SJCRH30 (cell line): Measurements from ENCODE around the gene SHISA4. TPM values are rescaled to one million over a fixed set of nuclear protein-coding genes. Genes with fewer than 3 reads are reported as not detected.
A peak's percentile ranks its signal among the peaks of the same experiment; 100 is the strongest.
"Not testable (repeated sequence)": the region's sequence is repeated elsewhere in the genome, so short reads cannot be mapped to it uniquely, and the experiment has no call there.

Source experiments
- DNase-seq, 2 experiments: peaks; one replicate each; pipeline ENCODE4 v3.0.0-alpha.2; 2015 to 2020
- H3K27ac ChIP-seq: fragments of 250-450 bp; sonication (Bioruptor Pico); 2 replicates; pipeline ENCODE4 v1.5.1; 2020; ENCODE audit warnings: mild to moderate bottlenecking, moderate library complexity
- H3K27me3 ChIP-seq: fragments of 250-450 bp; sonication (Bioruptor Pico); 2 replicates; pipeline ENCODE4 v1.5.1; 2020; ENCODE audit warnings: mild to moderate bottlenecking, moderate library complexity
- H3K36me3 ChIP-seq: fragments of 250-450 bp; sonication (Bioruptor Pico); 2 replicates; pipeline ENCODE4 v1.5.1; 2020; ENCODE audit warnings: mild to moderate bottlenecking, moderate library complexity
- H3K4me1 ChIP-seq: fragments of 250-450 bp; sonication (Bioruptor Pico); 2 replicates; pipeline ENCODE4 v1.5.1; 2020; ENCODE audit warnings: mild to moderate bottlenecking, moderate library complexity
- H3K4me3 ChIP-seq: fragments of 250-450 bp; sonication (Bioruptor Pico); 2 replicates; pipeline ENCODE4 v1.5.1; 2020; ENCODE audit warnings: mild to moderate bottlenecking, moderate library complexity
- H3K9me3 ChIP-seq: fragments of 250-450 bp; sonication (Bioruptor Pico); replicated peaks from 2 replicates; pipeline ENCODE4 v1.5.1; 2020; ENCODE audit warnings: mild to moderate bottlenecking, moderate library complexity
- total RNA-seq: library from RNA; depleted of rRNA; stranded (reverse); fragments of >200 nt; shearing (Covaris generic); gene quantifications from 2 replicates; pipeline ENCODE4 v1.2.3, GENCODE V29; 2014; rRNA removed

SHISA4 gene, protein sequence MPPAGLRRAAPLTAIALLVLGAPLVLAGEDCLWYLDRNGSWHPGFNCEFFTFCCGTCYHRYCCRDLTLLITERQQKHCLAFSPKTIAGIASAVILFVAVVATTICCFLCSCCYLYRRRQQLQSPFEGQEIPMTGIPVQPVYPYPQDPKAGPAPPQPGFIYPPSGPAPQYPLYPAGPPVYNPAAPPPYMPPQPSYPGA
- 3.5 and 3.8 TPM in 2 replicates for total RNA-seq

DNA sequence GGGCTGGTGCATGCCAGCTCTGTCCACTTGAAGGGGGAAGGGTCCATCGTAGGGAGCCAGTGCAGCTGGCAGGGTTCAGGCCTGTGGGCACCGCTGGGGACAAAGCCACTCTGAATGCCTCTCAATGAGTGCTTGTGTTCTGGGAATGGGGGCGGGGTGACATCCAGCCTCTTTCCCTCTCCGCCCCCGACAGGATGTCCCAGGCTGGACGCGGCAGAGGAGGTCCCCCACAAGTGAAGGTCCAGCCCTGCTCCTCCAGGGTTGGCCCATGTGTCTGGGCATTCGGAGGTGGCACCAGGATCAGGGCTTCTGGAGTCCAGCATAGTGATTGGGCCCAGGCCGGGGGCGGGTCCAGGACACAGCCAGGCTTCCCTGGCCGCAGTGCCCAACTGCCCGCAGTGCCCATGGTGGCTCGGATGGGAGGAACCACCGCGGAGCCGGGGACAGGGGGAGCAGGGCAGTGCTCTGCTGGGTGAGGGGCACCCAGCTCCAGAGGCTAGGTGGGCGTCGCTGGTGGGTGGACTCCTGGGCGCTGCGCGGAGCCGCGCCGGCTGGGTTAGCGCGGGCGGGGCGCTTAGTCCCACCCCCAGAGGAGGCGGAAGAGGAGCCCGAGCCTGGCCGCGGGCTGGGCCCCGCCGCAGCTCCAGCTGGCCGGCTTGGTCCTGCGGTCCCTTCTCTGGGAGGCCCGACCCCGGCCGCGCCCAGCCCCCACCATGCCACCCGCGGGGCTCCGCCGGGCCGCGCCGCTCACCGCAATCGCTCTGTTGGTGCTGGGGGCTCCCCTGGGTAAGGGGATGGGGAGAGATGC is at the start of gene SHISA4:
Gene SHISA4 (plus strand): TSS at position 617 of the 808 bp plus-strand sequence. CDS start 97 bp downstream, at position 714.
- Histone ChIP-seq H3K4me3 (peak within 1 kb of the TSS; percentile 64), H3K27ac (no peak within 1 kb of the TSS), H3K9me3 (no peaks in the 10 kb centered on the region), H3K27me3 (no peaks in the 10 kb centered on the region), H3K36me3 (no peaks in the 10 kb centered on the region), H3K4me1 (peaks cover 14% of the 10 kb centered on the region)
- peak; percentile 32 to 54 for DNase-seq

DNA sequence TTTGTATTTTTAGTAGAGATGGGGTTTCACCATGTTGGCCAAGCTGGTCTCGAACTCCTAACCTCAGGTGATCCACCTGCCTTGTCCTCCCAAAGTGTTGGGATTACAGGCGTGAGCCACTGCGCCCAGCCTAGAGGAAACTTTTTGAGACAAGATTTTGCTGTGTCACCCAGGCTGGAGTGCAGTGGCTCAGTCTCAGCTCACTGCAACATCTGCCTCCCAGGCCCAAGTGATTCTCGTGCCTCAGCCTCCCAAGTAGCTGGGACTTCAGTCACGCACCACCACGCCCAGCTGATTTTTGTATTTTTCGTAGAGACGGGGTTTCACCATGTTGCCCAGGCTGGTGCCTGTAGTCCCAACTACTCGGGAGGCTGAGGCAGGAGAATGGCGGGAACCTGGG is 49.6 kb upstream of the SHISA4 start:
- H3K27me3 ChIP-seq, DNase-seq, H3K4me1 ChIP-seq, H3K4me3 ChIP-seq, H3K27ac ChIP-seq, H3K9me3 ChIP-seq: not testable (repeated sequence)
- H3K36me3 ChIP-seq, result peaks cover 59% of the 10 kb centered on the region

DNA sequence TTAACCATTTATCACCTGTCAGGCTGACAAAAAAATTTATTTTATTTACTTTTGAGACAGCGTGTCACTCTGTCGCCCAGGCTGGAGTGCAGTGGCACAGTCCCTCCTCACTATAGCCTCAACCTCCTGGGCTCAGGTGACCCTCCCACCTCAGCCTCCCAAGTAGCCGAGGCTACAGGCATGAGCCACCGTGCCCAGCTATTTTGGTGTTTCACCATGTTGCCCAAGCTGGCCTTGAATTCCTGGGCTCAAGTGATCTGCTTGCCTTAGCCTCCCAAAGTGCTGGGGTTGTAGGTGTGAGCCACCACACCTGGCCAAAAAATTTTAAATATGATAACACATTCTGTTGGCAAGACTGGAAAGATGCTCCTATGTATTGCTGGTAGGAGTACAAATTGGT is 48.6 kb upstream of the SHISA4 start:
- Histone ChIP-seq H3K27ac (no peak overlapping the region), H3K4me3 (no peak overlapping the region), H3K9me3 (no peaks in the 10 kb centered on the region), H3K4me1 (no peaks in the 10 kb centered on the region; the same call in 1 of the 2 replicates), H3K27me3 (no peaks in the 10 kb centered on the region), H3K36me3 (peaks cover 62% of the 10 kb centered on the region)
- no peak for DNase-seq

DNA sequence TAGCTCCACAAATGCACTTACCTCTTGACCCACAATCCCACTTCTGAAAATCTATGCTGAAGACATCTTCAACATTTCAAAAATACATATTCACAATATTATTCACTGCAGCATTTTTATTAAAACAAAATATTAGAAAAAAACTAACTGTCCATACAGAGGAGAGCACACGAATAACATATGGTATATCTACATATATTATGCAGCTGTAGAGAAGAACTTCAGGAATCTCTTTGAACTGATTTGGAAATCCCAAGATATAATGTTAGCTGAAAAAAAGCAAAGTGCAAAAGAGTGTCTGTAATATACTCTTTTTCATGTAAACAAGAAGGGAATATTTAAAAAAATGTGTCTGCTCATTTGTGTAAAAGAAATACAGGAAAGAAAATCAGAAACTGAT is 48.2 kb upstream of the SHISA4 start:
- Histone ChIP-seq H3K9me3 (no peaks in the 10 kb centered on the region), H3K27me3 (no peaks in the 10 kb centered on the region), H3K27ac (no peak overlapping the region), H3K36me3 (peaks cover 58% of the 10 kb centered on the region), H3K4me1 (no peaks in the 10 kb centered on the region; the same call in 1 of the 2 replicates), H3K4me3 (no peak overlapping the region)
- no peak for DNase-seq

DNA sequence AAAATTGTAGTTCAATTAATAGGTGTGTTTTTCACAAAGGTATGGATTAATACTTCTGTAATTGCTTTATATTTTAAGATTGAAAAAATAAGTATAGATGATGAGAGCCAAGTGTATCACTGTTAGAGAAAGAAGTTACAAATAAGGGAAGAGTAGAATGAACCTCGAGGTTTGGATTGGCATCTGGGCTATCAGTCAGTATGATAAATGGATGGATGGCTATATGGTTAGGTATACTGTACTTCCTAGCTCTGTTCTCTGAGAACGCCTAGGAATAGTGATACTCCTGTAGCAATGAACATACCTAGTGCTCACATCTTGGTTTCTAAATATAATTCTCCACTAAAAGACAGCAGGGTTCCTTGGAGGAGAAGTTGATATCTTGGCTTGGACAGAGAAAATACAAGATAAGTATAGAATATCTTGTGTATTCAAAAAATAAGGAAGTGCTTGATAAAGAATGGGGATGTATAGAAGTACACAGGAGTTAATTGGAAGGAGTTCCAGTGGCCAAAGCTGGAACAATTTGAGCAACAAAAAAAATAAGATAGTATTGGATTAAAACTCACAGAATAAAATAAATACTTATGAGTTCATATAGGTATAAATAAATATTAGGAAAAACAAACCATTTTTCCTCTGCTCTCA is 47.3 kb upstream of the SHISA4 start:
- DNase-seq, result no peak
- Histone ChIP-seq H3K4me3 (no peak overlapping the region), H3K27ac (no peak overlapping the region)

DNA sequence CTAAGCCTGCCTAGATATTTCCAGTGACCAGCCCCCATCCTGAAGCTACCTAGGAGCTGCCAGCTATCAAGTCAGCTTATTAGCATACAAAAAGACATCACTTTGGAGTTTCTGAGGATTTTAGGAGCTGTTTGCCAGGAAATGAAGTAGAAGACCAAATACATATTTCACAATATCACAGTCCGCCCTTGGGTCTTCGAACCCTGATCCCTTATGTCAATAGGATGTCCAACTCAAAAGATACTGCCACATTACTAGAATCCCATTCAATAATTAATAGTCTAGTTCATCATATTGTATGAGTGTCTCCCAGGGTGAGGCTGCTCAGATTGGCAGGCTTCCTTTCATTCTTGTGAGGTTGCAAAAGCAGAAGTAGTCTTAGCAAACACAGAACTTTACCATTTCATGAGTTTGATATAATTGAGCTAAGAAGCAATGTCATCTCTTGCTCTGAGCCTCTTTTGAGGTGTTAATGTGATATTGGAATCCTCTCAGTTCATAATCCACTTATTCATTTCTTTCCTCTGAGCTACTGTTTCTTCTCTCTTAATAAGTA is 46.1 kb upstream of the SHISA4 start:
- no peak overlapping the region for H3K4me3 ChIP-seq
- H3K36me3 ChIP-seq, result peaks cover 50% of the 10 kb centered on the region
- H3K27ac ChIP-seq, result no peak overlapping the region
- no peaks in the 10 kb centered on the region for H3K9me3 ChIP-seq
- H3K4me1 ChIP-seq, result no peaks in the 10 kb centered on the region
- DNase-seq, result no peak
- no peaks in the 10 kb centered on the region for H3K27me3 ChIP-seq

More for the DNA sequence above, 47.3 kb upstream of the SHISA4 start:
- no peaks in the 10 kb centered on the region for H3K27me3 ChIP-seq
- no peaks in the 10 kb centered on the region; the same call in 1 of the 2 replicates for H3K4me1 ChIP-seq
- peaks cover 54% of the 10 kb centered on the region for H3K36me3 ChIP-seq
- H3K9me3 ChIP-seq, result no peaks in the 10 kb centered on the region

DNA sequence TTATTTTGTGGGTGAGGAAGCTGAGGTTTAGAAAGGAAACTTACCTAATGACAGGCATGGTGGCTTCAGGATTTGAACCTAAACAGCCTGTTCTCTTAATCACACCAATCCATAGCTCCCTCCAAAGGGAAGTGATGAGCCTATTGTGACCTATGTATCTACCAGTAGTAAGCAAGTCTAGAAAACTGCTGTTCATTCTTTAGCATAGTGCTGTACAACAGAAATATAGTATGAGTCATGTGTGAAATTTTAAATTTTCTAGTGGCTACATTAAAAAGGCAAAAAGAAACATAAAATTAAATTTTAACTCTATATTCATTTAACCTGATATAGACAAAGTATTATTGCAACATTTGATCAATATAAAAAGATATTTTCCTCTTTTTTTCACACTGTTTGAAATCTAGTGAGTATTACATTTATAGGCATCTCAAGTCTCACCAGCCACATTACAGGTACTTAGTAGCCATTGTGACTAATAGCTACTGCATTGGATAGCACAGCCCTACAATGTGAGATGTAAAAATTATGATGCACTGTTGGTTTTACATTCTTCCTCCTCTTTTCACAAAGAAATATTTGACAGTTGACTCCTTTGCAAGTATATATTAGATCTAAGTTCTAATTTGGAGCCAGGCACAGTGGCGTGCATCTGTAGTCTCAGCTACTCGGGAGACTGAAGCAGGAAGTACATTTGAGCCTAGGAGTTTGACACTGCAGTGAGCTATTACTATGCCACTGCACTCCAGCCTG is 43.2 kb upstream of the SHISA4 start:
- Histone ChIP-seq H3K27me3 (no peaks in the 10 kb centered on the region), H3K9me3 (no peaks in the 10 kb centered on the region), H3K4me3 (no peak overlapping the region), H3K27ac (no peak overlapping the region), H3K4me1 (peaks cover 10% of the 10 kb centered on the region), H3K36me3 (peaks cover 57% of the 10 kb centered on the region)
- DNase-seq, result no peak

DNA sequence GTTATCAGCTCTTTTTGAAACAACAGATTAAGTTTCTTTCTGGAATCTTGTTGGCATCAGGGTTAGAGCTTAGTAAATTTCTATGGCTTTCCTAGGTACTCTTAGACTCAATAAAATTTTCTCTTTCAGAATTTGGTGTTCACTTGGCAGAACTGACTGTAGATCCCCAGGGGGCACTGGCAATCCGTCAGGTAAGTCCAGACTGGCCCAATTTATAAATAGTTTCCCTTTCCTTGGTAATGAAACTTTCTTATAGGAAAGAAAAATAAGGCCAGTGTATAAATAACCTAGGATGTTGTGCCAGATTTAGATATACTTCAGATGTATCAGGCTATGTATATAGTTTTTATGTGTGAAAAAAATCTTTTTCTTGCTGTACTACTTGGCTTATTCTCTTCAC is 41.5 kb upstream of the SHISA4 start:
- Histone ChIP-seq H3K4me3 (no peak overlapping the region), H3K27ac (no peak overlapping the region)

DNA sequence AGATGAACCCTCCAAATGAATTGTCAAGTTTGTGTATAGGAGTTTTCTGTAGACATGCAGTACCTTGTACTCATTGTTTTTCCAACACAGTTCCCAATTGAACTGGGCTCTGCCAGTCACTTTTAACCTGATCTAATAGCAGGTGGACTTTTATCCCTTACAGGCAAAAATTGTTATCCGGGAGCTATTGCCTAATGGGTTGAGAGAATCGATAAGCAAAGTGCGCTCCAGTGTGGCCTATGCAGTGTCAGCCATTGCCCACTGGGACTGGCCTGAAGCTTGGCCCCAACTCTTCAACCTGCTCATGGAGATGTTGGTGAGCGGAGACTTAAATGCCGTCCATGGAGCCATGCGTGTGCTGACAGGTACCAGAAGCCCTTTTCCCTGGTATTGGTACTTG is 40.5 kb upstream of the SHISA4 start:
- DNase-seq, result no peak
- H3K4me3 ChIP-seq, result no peak overlapping the region
- H3K4me1 ChIP-seq, result peaks cover 12% of the 10 kb centered on the region
- no peaks in the 10 kb centered on the region for H3K27me3 ChIP-seq
- H3K36me3 ChIP-seq, result peaks cover 61% of the 10 kb centered on the region
- H3K9me3 ChIP-seq, result no peaks in the 10 kb centered on the region
- H3K27ac ChIP-seq, result no peak overlapping the region

More for the DNA sequence above, 41.5 kb upstream of the SHISA4 start:
- peaks cover 12% of the 10 kb centered on the region for H3K4me1 ChIP-seq
- no peaks in the 10 kb centered on the region for H3K9me3 ChIP-seq
- H3K36me3 ChIP-seq, result peaks cover 58% of the 10 kb centered on the region
- H3K27me3 ChIP-seq, result no peaks in the 10 kb centered on the region
- DNase-seq, result no peak

DNA sequence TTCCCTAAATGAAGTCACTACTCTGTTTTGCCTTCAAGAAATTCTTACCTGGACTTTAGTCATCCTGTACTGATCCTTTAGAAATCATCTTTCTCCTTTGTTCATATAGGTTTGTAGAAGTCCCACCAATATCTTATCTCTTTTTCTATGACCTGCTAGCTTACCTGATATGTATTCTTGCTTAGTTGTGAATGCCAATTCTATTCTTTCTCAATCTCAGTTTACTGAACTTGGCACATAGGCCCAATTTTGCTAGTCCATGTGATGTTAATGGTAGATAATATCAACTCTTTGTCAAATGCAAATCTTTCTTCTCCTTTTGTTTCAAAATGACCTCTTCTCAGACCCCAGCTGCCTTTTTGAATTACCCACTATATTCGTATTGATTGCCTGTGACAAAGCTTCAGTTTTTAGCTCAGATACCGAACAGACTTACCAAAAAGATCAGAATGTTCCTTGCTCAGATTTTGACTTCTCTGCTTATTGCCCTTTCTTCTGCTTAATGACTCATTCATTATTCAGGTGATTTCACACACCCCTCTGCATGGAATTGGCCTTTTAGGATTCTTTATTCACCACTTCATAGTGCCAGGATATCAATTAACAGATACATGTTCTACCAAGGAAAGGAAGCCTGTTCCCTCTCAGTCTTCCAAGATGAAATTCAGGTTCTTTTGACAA is 39.2 kb upstream of the SHISA4 start:
- H3K4me1 ChIP-seq, result peaks cover 12% of the 10 kb centered on the region
- DNase-seq, result no peak
- H3K9me3 ChIP-seq, result no peaks in the 10 kb centered on the region
- H3K27ac ChIP-seq, result peak overlapping the region; percentile 34
- no peaks in the 10 kb centered on the region for H3K27me3 ChIP-seq
- peaks cover 68% of the 10 kb centered on the region for H3K36me3 ChIP-seq
- no peak overlapping the region for H3K4me3 ChIP-seq

DNA sequence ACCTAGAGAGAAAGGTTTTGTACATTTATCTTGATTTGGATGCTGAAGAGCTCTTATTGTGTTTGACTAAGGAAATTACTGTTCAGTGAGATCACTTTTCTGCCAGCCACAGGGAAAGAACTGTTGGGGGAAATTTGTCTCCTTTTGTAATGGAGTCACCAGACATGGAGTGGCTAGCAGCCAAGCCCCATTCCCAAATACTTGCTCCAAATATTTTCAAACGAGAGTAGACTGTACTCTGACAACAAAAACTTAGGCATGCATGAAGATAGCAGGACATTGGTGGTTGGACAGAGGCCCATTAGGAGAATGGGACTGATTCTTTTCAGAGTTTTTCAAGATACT is 38.7 kb upstream of the SHISA4 start:
- Histone ChIP-seq H3K36me3 (peaks cover 73% of the 10 kb centered on the region), H3K27ac (peak overlapping the region; percentile 34), H3K9me3 (no peaks in the 10 kb centered on the region), H3K4me3 (no peak overlapping the region), H3K4me1 (peaks cover 12% of the 10 kb centered on the region), H3K27me3 (no peaks in the 10 kb centered on the region)
- DNase-seq, result peak; percentile 23 to 24

DNA sequence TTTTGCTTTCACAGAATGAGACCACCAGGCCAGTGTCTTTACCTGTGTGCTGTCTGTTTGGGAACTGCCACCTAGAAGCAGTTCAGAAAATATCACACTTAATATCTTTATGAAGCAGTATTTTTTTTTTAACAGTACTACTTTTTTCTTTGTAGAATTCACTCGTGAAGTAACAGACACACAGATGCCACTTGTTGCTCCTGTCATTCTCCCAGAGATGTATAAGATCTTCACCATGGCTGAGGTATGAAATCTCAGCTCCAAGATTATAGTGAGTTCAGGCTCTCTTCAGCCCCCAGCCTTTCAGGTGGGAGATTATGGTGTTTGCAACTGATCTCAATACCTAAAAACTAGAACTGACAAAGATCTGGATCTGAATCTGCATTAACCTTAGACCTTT is 36.7 kb upstream of the SHISA4 start:
- H3K27ac ChIP-seq, result no peak overlapping the region
- no peak for DNase-seq
- H3K27me3 ChIP-seq, result no peaks in the 10 kb centered on the region
- no peak overlapping the region for H3K4me3 ChIP-seq
- H3K9me3 ChIP-seq, result no peaks in the 10 kb centered on the region
- peaks cover 91% of the 10 kb centered on the region for H3K36me3 ChIP-seq
- peaks cover 12% of the 10 kb centered on the region for H3K4me1 ChIP-seq

DNA sequence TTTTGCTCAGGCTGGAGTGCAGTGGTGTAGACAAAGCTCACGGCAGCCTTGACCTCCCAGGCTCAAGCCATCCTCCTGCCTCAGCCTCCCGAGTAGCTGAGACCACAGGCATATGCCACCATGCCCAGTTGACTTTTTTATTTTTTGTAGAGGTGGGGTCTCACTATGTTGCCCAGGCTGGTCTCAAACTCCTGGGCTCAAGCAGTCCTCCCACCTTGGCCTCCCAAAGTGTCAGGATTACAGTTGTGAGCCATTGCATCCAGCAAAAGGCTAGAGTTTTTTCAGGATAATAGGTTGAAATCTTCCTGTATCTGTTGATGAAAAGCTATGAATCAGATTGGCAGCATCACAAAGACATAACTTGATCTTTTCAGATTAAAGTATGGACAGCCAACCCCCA is 32.0 kb upstream of the SHISA4 start:
- DNase-seq, H3K27ac ChIP-seq, H3K4me1 ChIP-seq, H3K27me3 ChIP-seq, H3K4me3 ChIP-seq, H3K9me3 ChIP-seq: not testable (repeated sequence)
- H3K36me3 ChIP-seq, result peaks cover 93% of the 10 kb centered on the region

DNA sequence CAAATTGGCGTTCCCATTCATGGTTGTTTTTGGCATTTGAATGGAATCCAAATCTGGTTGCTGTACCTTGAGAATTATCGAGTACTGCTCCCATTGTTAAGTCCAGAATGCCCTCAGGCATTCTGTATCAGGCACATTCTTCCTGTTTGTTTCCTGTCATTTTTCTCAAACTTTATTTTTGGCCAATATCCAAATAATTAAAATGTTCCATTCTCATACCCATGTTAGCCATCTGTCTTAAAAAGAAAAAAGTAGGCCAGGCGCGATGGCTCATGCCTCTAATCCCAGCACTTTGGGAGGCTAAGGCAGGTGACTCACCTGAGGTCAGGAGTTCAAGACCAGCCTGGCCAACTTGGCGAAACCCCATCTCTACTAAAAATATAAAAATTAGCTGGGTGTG is 29.3 kb upstream of the SHISA4 start:
- no peak for DNase-seq
- peaks cover 87% of the 10 kb centered on the region for H3K36me3 ChIP-seq
- no peak overlapping the region for H3K4me3 ChIP-seq
- H3K27ac ChIP-seq, result no peak overlapping the region
- no peaks in the 10 kb centered on the region for H3K27me3 ChIP-seq
- no peaks in the 10 kb centered on the region for H3K9me3 ChIP-seq
- 0 out of 2 replicates have a peak, but pooled peaks cover 2% of the 10 kb centered on the region for H3K4me1 ChIP-seq
